ENCODE data around the gene ETV3L.
"Not testable (repeated sequence)": the region's sequence is repeated elsewhere in the genome, so short reads cannot be mapped to it uniquely, and the experiment has no call there.

The ETV3L gene

GRCh38 chr1:157077394-157077793, 22.2 kb downstream of the ETV3L start:
- H3K4me3 ChIP-seq (ENCODE audit: insufficient read length, low read depth), result no peak overlapping the region
- no peaks in the 10 kb centered on the region for H3K36me3 ChIP-seq (ENCODE audit: insufficient read depth, insufficient read length, low read length)
- H3K9me3 ChIP-seq (ENCODE audit: insufficient read depth, low read length), result no peaks in the 10 kb centered on the region
- peaks cover 4% of the 10 kb centered on the region for H3K4me1 ChIP-seq (ENCODE audit: insufficient read depth, insufficient read length)
- H3K27me3 ChIP-seq (ENCODE audit: insufficient read depth, insufficient read length), result peaks cover 11% of the 10 kb centered on the region
- H3K9ac ChIP-seq (ENCODE audit: insufficient read length, low read depth), result no peak overlapping the region
- DNase-seq (ENCODE audit: low read depth, low spot score), result no peak
- TF ChIP-seq ZNF274 (IDR thresholded peaks at IDR 0.05; ENCODE audit: low read depth, low read length) (no peak), YY1 (IDR thresholded peaks at IDR 0.05; ENCODE audit: insufficient read depth, insufficient read length) (no peak), SUZ12 (IDR thresholded peaks at IDR 0.05; ENCODE audit: extremely low read depth, insufficient read depth, insufficient read length) (no peak)

- no peak for DNase-seq (ENCODE audit: low read depth, low spot score)
- H3K9ac ChIP-seq (ENCODE audit: insufficient read length, low read depth), result no peak overlapping the region
- no peaks in the 10 kb centered on the region for H3K9me3 ChIP-seq (ENCODE audit: insufficient read depth, low read length)
- H3K4me1 ChIP-seq (ENCODE audit: insufficient read depth, insufficient read length), result peaks cover 4% of the 10 kb centered on the region
- H3K36me3 ChIP-seq (ENCODE audit: insufficient read depth, insufficient read length, low read length), result no peaks in the 10 kb centered on the region
- H3K27me3 ChIP-seq (ENCODE audit: insufficient read depth, insufficient read length), result peaks cover 20% of the 10 kb centered on the region
- TF ChIP-seq YY1 (IDR thresholded peaks at IDR 0.05; ENCODE audit: insufficient read depth, insufficient read length) (no peak), SUZ12 (IDR thresholded peaks at IDR 0.05; ENCODE audit: extremely low read depth, insufficient read depth, insufficient read length) (no peak), ZNF274 (IDR thresholded peaks at IDR 0.05; ENCODE audit: low read depth, low read length) (no peak)
- H3K4me3 ChIP-seq (ENCODE audit: insufficient read length, low read depth), result no peak overlapping the region
These were observed 25.5 kb downstream of the ETV3L start for GRCh38 chr1:157073944-157074685.

DNA sequence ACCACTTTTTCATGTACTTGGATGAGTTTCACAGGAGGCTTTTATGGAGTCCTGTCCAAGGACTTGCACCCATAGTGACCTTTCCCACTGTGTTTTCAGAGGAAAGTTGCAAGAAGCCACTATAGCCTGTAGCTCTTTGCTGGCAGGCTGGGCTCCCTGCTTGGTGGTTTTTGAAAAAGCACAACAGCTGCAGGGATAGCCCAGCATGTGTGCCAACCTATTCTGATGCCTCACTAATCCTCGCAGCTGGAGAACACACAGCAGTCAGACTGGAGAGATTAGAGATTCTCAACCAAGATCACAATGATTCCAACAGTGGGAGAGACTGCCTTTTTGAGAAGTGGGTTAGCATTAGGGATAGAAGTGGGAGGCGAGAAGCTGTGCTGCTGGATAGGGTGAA, 30.0 kb downstream of the ETV3L start:
- no peak for DNase-seq (ENCODE audit: low read depth, low spot score)
- H3K4me3 ChIP-seq (ENCODE audit: insufficient read length, low read depth), result no peak overlapping the region
- peaks cover 20% of the 10 kb centered on the region for H3K27me3 ChIP-seq (ENCODE audit: insufficient read depth, insufficient read length)
- no peaks in the 10 kb centered on the region for H3K36me3 ChIP-seq (ENCODE audit: insufficient read depth, insufficient read length, low read length)
- peaks cover 4% of the 10 kb centered on the region for H3K4me1 ChIP-seq (ENCODE audit: insufficient read depth, insufficient read length)
- no peak for TF ChIP-seq YY1 (IDR thresholded peaks at IDR 0.05; ENCODE audit: insufficient read depth, insufficient read length)
- TF ChIP-seq ZNF274 (IDR thresholded peaks at IDR 0.05; ENCODE audit: low read depth, low read length), result no peak
- TF ChIP-seq SUZ12 (IDR thresholded peaks at IDR 0.05; ENCODE audit: extremely low read depth, insufficient read depth, insufficient read length), result no peak
- no peak overlapping the region for H3K9ac ChIP-seq (ENCODE audit: insufficient read length, low read depth)
- H3K9me3 ChIP-seq (ENCODE audit: insufficient read depth, low read length), result no peaks in the 10 kb centered on the region

DNA sequence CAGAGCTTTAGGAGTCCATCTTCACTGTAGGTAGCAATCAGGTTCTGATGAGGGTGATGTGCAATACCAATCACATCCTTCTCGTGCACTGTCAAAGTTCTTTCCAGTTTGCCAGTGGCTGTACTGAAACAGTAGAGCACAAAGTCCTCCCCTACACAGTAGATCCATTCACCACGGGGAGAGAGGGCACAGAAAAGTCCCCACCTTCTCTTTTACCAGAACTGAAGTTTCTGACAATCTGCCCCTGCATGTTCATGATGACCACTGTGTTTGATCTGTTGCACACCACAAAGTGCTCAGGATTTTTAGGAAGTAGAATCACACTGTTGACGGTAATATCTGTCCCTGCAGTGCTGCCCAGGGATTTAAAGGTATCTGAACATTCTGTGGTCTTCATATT, 40.4 kb downstream of the ETV3L start:
- H3K9ac ChIP-seq (ENCODE audit: insufficient read length, low read depth); H3K36me3 ChIP-seq (ENCODE audit: insufficient read depth, insufficient read length, low read length): not testable (repeated sequence)

GRCh38 chr1:157056269-157056668, 43.3 kb downstream of the ETV3L start:
- H3K9ac ChIP-seq (ENCODE audit: insufficient read length, low read depth), result no peak overlapping the region
- no peak overlapping the region for H3K4me3 ChIP-seq (ENCODE audit: insufficient read length, low read depth)
- H3K36me3 ChIP-seq (ENCODE audit: insufficient read depth, insufficient read length, low read length), result no peaks in the 10 kb centered on the region
- H3K4me1 ChIP-seq (ENCODE audit: insufficient read depth, insufficient read length), result no peaks in the 10 kb centered on the region
- DNase-seq (ENCODE audit: low read depth, low spot score), result no peak
- H3K9me3 ChIP-seq (ENCODE audit: insufficient read depth, low read length), result peaks cover 23% of the 10 kb centered on the region; the same call in 1 of the 2 replicates
- TF ChIP-seq ZNF274 (IDR thresholded peaks at IDR 0.05; ENCODE audit: low read depth, low read length), result no peak
- TF ChIP-seq SUZ12 (IDR thresholded peaks at IDR 0.05; ENCODE audit: extremely low read depth, insufficient read depth, insufficient read length), result no peak
- no peak for TF ChIP-seq YY1 (IDR thresholded peaks at IDR 0.05; ENCODE audit: insufficient read depth, insufficient read length)
- no peaks in the 10 kb centered on the region for H3K27me3 ChIP-seq (ENCODE audit: insufficient read depth, insufficient read length)

More for the DNA sequence above, 40.4 kb downstream of the ETV3L start:
- not testable (repeated sequence) for DNase-seq (ENCODE audit: low read depth, low spot score); H3K4me1 ChIP-seq (ENCODE audit: insufficient read depth, insufficient read length); H3K27me3 ChIP-seq (ENCODE audit: insufficient read depth, insufficient read length); H3K4me3 ChIP-seq (ENCODE audit: insufficient read length, low read depth)
- peaks cover 21% of the 10 kb centered on the region for H3K9me3 ChIP-seq (ENCODE audit: insufficient read depth, low read length)

DNA sequence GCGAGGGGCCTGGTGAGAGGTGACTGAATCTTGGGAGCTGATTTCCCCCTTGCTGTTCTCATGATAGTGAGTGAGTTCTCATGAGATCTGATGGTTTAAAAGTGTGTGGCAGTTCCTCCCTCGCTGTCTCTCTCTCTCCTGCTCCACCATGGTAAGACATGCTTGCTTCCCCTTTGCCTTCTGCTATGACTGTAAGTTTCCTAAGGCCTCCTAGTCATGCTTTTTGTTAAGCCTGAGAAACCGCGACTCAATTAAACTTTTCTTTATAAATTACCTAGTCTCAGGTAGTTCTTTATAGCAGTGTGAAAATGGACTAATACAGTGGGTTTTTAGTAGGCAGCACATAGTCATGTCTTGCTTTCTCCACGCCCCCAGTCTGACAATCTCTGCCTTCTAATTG, 43.9 kb downstream of the ETV3L start:
- DNase-seq (ENCODE audit: low read depth, low spot score); H3K9ac ChIP-seq (ENCODE audit: insufficient read length, low read depth); H3K27me3 ChIP-seq (ENCODE audit: insufficient read depth, insufficient read length); H3K4me1 ChIP-seq (ENCODE audit: insufficient read depth, insufficient read length); H3K36me3 ChIP-seq (ENCODE audit: insufficient read depth, insufficient read length, low read length); H3K4me3 ChIP-seq (ENCODE audit: insufficient read length, low read depth): not testable (repeated sequence)
- peaks cover 17% of the 10 kb centered on the region; the same call in 1 of the 2 replicates for H3K9me3 ChIP-seq (ENCODE audit: insufficient read depth, low read length)

DNA sequence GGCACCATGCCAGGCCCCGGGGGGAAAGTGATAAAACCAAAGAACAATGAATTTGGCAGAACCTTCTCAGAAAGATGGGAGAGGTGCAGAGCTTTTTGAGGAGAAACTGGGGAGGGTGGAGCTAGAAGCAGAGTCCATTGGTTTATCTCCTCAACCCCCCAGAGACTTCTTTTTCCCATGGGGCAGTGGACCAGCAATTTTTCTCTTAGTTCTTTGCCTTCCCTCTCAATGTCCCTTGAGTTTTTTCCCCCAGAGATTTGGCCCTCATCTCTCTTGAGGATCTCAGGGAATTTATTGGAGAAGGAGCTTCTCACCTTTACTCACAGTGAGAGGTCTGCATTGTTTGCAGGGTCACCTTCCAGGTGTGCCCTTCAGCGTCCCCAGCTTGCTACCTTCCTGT, 48.8 kb downstream of the ETV3L start:
- no peak for TF ChIP-seq ZNF274 (IDR thresholded peaks at IDR 0.05; ENCODE audit: low read depth, low read length)
- no peak for TF ChIP-seq YY1 (IDR thresholded peaks at IDR 0.05; ENCODE audit: insufficient read depth, insufficient read length)
- TF ChIP-seq SUZ12 (IDR thresholded peaks at IDR 0.05; ENCODE audit: extremely low read depth, insufficient read depth, insufficient read length), result no peak
- Histone ChIP-seq H3K27me3 (ENCODE audit: insufficient read depth, insufficient read length) (no peaks in the 10 kb centered on the region), H3K9me3 (ENCODE audit: insufficient read depth, low read length) (peaks cover 12% of the 10 kb centered on the region; the same call in 1 of the 2 replicates), H3K9ac (ENCODE audit: insufficient read length, low read depth) (no peak overlapping the region), H3K36me3 (ENCODE audit: insufficient read depth, insufficient read length, low read length) (no peaks in the 10 kb centered on the region), H3K4me3 (ENCODE audit: insufficient read length, low read depth) (no peak overlapping the region), H3K4me1 (ENCODE audit: insufficient read depth, insufficient read length) (no peaks in the 10 kb centered on the region)
- no peak for DNase-seq (ENCODE audit: low read depth, low spot score)

DNA sequence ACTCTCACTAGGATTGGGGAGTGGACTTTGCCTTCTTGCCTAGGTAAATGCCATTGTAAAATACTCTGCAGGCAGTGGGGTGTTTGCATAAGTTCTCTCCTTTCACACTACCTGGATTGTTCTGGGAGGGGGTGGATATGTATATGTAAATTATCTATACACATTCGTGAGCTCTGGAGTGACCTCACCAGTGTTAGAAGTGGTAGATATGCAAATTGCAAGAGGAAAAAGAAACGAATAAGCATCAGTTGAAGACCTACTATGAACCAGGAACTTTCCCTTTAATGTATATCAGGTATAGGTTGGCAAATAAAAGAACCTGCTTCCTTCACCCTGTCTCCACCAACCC, 52.6 kb downstream of the ETV3L start:
- Histone ChIP-seq H3K4me3 (ENCODE audit: insufficient read length, low read depth) (no peak overlapping the region), H3K9me3 (ENCODE audit: insufficient read depth, low read length) (peaks cover 7% of the 10 kb centered on the region; the same call in 1 of the 2 replicates), H3K4me1 (ENCODE audit: insufficient read depth, insufficient read length) (no peaks in the 10 kb centered on the region), H3K36me3 (ENCODE audit: insufficient read depth, insufficient read length, low read length) (peaks cover 10% of the 10 kb centered on the region), H3K27me3 (ENCODE audit: insufficient read depth, insufficient read length) (no peaks in the 10 kb centered on the region), H3K9ac (ENCODE audit: insufficient read length, low read depth) (no peak overlapping the region)
- DNase-seq (ENCODE audit: low read depth, low spot score), result no peak
- TF ChIP-seq ZNF274 (IDR thresholded peaks at IDR 0.05; ENCODE audit: low read depth, low read length), result no peak
- TF ChIP-seq SUZ12 (IDR thresholded peaks at IDR 0.05; ENCODE audit: extremely low read depth, insufficient read depth, insufficient read length), result no peak
- TF ChIP-seq YY1 (IDR thresholded peaks at IDR 0.05; ENCODE audit: insufficient read depth, insufficient read length), result no peak

All from NT2/D1 (cell line).